ENCODE data around the gene MYLK. TPM values are rescaled to one million over a fixed set of nuclear protein-coding genes. Genes with fewer than 3 reads are reported as not detected.
A peak's percentile ranks its signal among the peaks of the same experiment; 100 is the strongest.
"Not testable (repeated sequence)": the region's sequence is repeated elsewhere in the genome, so short reads cannot be mapped to it uniquely, and the experiment has no call there.

The MYLK gene
- polyA plus RNA-seq, 3 donors: 0.35 to 1.3 (median 0.51) TPM

GRCh38 chr3:123702720-123703119 is 181.4 kb downstream of the MYLK start:
- no peaks in the 10 kb centered on the region for H3K4me1 ChIP-seq (ENCODE audit: control insufficient read depth in 1 of 2, insufficient read depth in 2 of 2, low read length in 2 of 2)
- no peak overlapping the region for H3K9ac ChIP-seq (ENCODE audit: insufficient read depth, low read length, poor library complexity, severe bottlenecking)
- no peaks in the 10 kb centered on the region for H4K20me1 ChIP-seq (ENCODE audit: insufficient read depth, low read length)
- Mint-ChIP-seq H3K36me3 (no peaks in the 10 kb centered on the region), H3K27me3 (ENCODE audit: low read depth in 3 of 3) (peaks cover 0 to 5% (median 2%) of the 10 kb centered on the region in 3 donors), H3K9me3 (no peaks in the 10 kb centered on the region), H3K27ac (no peak overlapping the region), H3K4me1 (no peaks in the 10 kb centered on the region), H3K4me3 (no peak overlapping the region)
- H3K4me2 ChIP-seq (replicated peaks; ENCODE audit: extremely low read depth, low read length, poor library complexity, severe bottlenecking): no peak overlapping the region
- H3K79me2 ChIP-seq (ENCODE audit: insufficient read depth, low read length): no peaks in the 10 kb centered on the region
- intact Hi-C loops (cut with micrococcal nuclease): no loop called here
- no peak for TF ChIP-seq CTCF (IDR thresholded peaks at IDR 0.05)
- no peak overlapping the region for H3K27ac ChIP-seq (ENCODE audit: low read depth in 1 of 2, low read length in 2 of 2)
- DNase-seq: no peak
- H2AFZ ChIP-seq (ENCODE audit: insufficient read depth, low read depth, low read length, poor library complexity, severe bottlenecking): no peak overlapping the region
- no peaks in the 10 kb centered on the region for H3K27me3 ChIP-seq (ENCODE audit: control insufficient read depth in 2 of 2, insufficient read depth in 2 of 2, low read length in 2 of 2)
- H3K36me3 ChIP-seq (replicated peaks in 1 of 2; ENCODE audit: control insufficient read depth in 1 of 2, insufficient read depth in 2 of 2, low read length in 2 of 2): no peaks in the 10 kb centered on the region
- H3K9me3 ChIP-seq (replicated peaks in 1 of 2; ENCODE audit: control insufficient read depth in 1 of 2, insufficient read depth in 1 of 2, low read length in 2 of 2): no peaks in the 10 kb centered on the region
- H3K4me3 ChIP-seq (replicated peaks in 1 of 3; ENCODE audit: low read depth in 2 of 3, low read length in 3 of 3): no peak overlapping the region
- no CpG with 5 or more reads among the region's 2 CpGs for WGBS (ENCODE audit: insufficient coverage)

GRCh38 chr3:123702057-123702456 is 182.1 kb downstream of the MYLK start:
- no CpG with 5 or more reads among the region's 2 CpGs for WGBS (ENCODE audit: insufficient coverage)
- intact Hi-C loops (cut with micrococcal nuclease); H3K27ac Mint-ChIP-seq: not testable (repeated sequence)

More at GRCh38 chr3:123702057-123702456, 182.1 kb downstream of the MYLK start:
- not testable (repeated sequence) for H3K4me3 Mint-ChIP-seq; H3K27ac ChIP-seq (ENCODE audit: low read depth in 1 of 2, low read length in 2 of 2); H3K9ac ChIP-seq (ENCODE audit: insufficient read depth, low read length, poor library complexity, severe bottlenecking); H3K4me1 Mint-ChIP-seq; H2AFZ ChIP-seq (ENCODE audit: insufficient read depth, low read depth, low read length, poor library complexity, severe bottlenecking); H3K27me3 ChIP-seq (ENCODE audit: control insufficient read depth in 2 of 2, insufficient read depth in 2 of 2, low read length in 2 of 2); H3K9me3 Mint-ChIP-seq; H3K36me3 ChIP-seq (replicated peaks in 1 of 2; ENCODE audit: control insufficient read depth in 1 of 2, insufficient read depth in 2 of 2, low read length in 2 of 2); H4K20me1 ChIP-seq (ENCODE audit: insufficient read depth, low read length); H3K79me2 ChIP-seq (ENCODE audit: insufficient read depth, low read length); H3K4me1 ChIP-seq (ENCODE audit: control insufficient read depth in 1 of 2, insufficient read depth in 2 of 2, low read length in 2 of 2); H3K9me3 ChIP-seq (replicated peaks in 1 of 2; ENCODE audit: control insufficient read depth in 1 of 2, insufficient read depth in 1 of 2, low read length in 2 of 2); H3K4me3 ChIP-seq (replicated peaks in 1 of 3; ENCODE audit: low read depth in 2 of 3, low read length in 3 of 3); H3K36me3 Mint-ChIP-seq; H3K4me2 ChIP-seq (replicated peaks; ENCODE audit: extremely low read depth, low read length, poor library complexity, severe bottlenecking); H3K27me3 Mint-ChIP-seq (ENCODE audit: low read depth in 3 of 3)
- peak in 1 of 3 donors; percentile 17 for DNase-seq

Measured in CD14-positive monocyte (primary cell).